HUES48 (cell line): Measurements from ENCODE around the gene ATF6B.

Experiments
- H3K27ac ChIP-seq: one replicate; pipeline ENCODE4 v1.7.0; 2013; ENCODE audit warnings: low read depth, low read length, inconsistent platforms
- H3K27me3 ChIP-seq: 2 replicates; pipeline ENCODE4 v1.6.1; 2013; ENCODE audit warnings: mild to moderate bottlenecking, low read length; ENCODE audit not compliant: control insufficient read depth, insufficient read depth
- H3K36me3 ChIP-seq: 2 replicates; pipeline ENCODE4 v1.6.1; 2013; ENCODE audit warnings: low read length; ENCODE audit not compliant: control insufficient read depth, insufficient read depth
- H3K4me1 ChIP-seq: 2 replicates; pipeline ENCODE4 v1.6.1; 2013; ENCODE audit warnings: mild to moderate bottlenecking, low read length; ENCODE audit not compliant: control insufficient read depth, insufficient read depth
- H3K4me3 ChIP-seq: 2 replicates; pipeline ENCODE4 v1.5.1; 2013; ENCODE audit warnings: mild to moderate bottlenecking, low read depth, low read length
- H3K9ac ChIP-seq: 2 replicates; pipeline ENCODE4 v1.6.1; 2013; ENCODE audit warnings: mild to moderate bottlenecking, low read depth, low read length, moderate library complexity
- H3K9me3 ChIP-seq: 2 replicates; pipeline ENCODE4 v1.6.1; 2013; ENCODE audit warnings: low read length; ENCODE audit not compliant: control insufficient read depth, insufficient read depth

The ATF6B gene

GRCh38 chr6:32127717-32128592 lies at the start of gene ATF6B:
TSS of gene ATF6B (minus strand) at chr6:32128246. CDS start at chr6:32128207, 39 bp downstream.
- no peaks in the 10 kb centered on the region for H3K9me3 ChIP-seq
- H3K27ac ChIP-seq, result peak within 1 kb of the TSS; percentile 98
- no peaks in the 10 kb centered on the region for H3K27me3 ChIP-seq
- H3K4me3 ChIP-seq, result peak within 1 kb of the TSS; percentile 98
- H3K4me1 ChIP-seq, result peaks cover 11% of the 10 kb centered on the region
- H3K9ac ChIP-seq, result peak within 1 kb of the TSS; percentile 90
- H3K36me3 ChIP-seq, result peaks cover 29% of the 10 kb centered on the region

DNA sequence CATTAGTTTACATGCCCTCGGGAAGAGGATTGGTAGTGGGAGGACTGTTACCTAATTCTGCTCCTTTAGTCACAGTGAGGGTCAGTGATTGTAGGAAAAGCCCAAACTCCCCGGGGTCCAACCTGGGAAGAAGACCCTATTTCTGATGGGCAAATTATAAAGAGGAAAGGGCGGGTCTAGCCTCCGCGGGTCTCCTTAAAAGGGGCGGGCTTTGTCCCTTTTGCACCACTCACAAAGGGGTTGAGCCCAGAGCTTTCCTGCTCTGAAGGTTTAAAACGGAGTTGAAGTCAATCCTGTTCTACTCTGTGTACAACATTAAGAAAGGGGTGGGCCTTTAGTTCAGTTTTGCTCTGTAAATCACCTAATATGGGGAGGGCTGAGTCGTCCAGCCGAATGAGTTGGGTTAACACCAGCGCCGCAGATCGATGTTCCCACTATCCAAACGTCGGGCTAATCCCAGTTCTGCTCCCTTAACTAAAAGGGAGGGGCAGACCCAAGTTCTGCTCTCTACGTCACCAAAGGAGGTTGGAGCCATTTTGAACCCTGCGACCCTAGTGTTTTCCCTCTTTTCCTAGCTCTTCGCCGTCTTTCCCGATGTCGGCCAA lies 49.2 kb upstream of the ATF6B start:
- H3K36me3 ChIP-seq, result peaks cover 33% of the 10 kb centered on the region
- peaks cover 23% of the 10 kb centered on the region for H3K4me1 ChIP-seq
- peak overlapping the region; percentile 99 for H3K27ac ChIP-seq
- no peaks in the 10 kb centered on the region for H3K27me3 ChIP-seq
- H3K9me3 ChIP-seq, result no peaks in the 10 kb centered on the region
- H3K9ac ChIP-seq, result peak overlapping the region; percentile 77
- H3K4me3 ChIP-seq, result peak overlapping the region; percentile 90

- peaks cover 31% of the 10 kb centered on the region for H3K36me3 ChIP-seq
- peak overlapping the region; percentile 77 for H3K9ac ChIP-seq
- peak overlapping the region; percentile 99 for H3K27ac ChIP-seq
- no peaks in the 10 kb centered on the region for H3K9me3 ChIP-seq
- peak overlapping the region; percentile 90 for H3K4me3 ChIP-seq
- H3K27me3 ChIP-seq, result no peaks in the 10 kb centered on the region
- peaks cover 23% of the 10 kb centered on the region for H3K4me1 ChIP-seq
Observed at GRCh38 chr6:32176476-32177182, 48.6 kb upstream of the ATF6B start.

GRCh38 chr6:32175711-32176475 lies 47.8 kb upstream of the ATF6B start, which contains the start of gene AGPAT1:
TSS of gene AGPAT1 (minus strand) at chr6:32176084. CDS start at chr6:32171496, 4,588 bp downstream.
- H3K9ac ChIP-seq, result peak within 1 kb of the TSS; percentile 77
- H3K9me3 ChIP-seq, result no peaks in the 10 kb centered on the region
- peak within 1 kb of the TSS; percentile 99 for H3K27ac ChIP-seq
- H3K27me3 ChIP-seq, result no peaks in the 10 kb centered on the region
- peaks cover 23% of the 10 kb centered on the region for H3K4me1 ChIP-seq
- H3K4me3 ChIP-seq, result peak within 1 kb of the TSS; percentile 90
- H3K36me3 ChIP-seq, result peaks cover 31% of the 10 kb centered on the region

DNA sequence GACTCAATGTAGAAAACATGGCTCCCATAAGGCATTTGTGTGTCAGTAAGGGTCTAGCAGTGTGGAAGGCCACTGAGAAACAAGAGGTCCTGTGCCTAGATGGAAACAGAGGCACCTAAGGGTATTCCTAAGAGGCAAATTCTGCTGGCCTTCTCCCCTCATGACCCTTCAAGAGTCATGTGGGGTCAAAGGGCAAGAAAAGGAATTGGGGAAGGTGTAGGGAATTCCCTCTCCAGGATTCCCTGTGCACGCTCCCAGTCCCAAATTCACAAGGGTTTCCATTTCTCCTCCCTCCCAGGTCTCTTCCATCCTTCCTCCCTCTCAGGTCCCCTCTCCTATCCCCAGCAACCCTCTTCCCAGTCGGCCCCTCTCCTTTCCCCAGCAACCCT lies 47.3 kb upstream of the ATF6B start:
- H3K9ac ChIP-seq, result peak overlapping the region; percentile 32; the same call in 1 of the 2 replicates
- peak overlapping the region; percentile 61 for H3K27ac ChIP-seq
- H3K36me3 ChIP-seq, result peaks cover 31% of the 10 kb centered on the region
- H3K4me1 ChIP-seq, result peaks cover 23% of the 10 kb centered on the region
- no peaks in the 10 kb centered on the region for H3K9me3 ChIP-seq
- no peaks in the 10 kb centered on the region for H3K27me3 ChIP-seq
- peak overlapping the region; percentile 90 for H3K4me3 ChIP-seq

GRCh38 chr6:32174416-32174815 lies 46.4 kb upstream of the ATF6B start:
- Histone ChIP-seq H3K9me3 (no peaks in the 10 kb centered on the region), H3K36me3 (peaks cover 34% of the 10 kb centered on the region), H3K27me3 (no peaks in the 10 kb centered on the region), H3K27ac (no peak overlapping the region), H3K9ac (no peak overlapping the region), H3K4me3 (peak overlapping the region; percentile 90), H3K4me1 (peaks cover 23% of the 10 kb centered on the region)

GRCh38 chr6:32173051-32173727 lies 45.1 kb upstream of the ATF6B start:
- Histone ChIP-seq H3K27me3 (no peaks in the 10 kb centered on the region), H3K4me1 (peaks cover 23% of the 10 kb centered on the region), H3K9ac (no peak overlapping the region), H3K4me3 (no peak overlapping the region), H3K36me3 (peaks cover 46% of the 10 kb centered on the region), H3K27ac (no peak overlapping the region), H3K9me3 (no peaks in the 10 kb centered on the region)

DNA sequence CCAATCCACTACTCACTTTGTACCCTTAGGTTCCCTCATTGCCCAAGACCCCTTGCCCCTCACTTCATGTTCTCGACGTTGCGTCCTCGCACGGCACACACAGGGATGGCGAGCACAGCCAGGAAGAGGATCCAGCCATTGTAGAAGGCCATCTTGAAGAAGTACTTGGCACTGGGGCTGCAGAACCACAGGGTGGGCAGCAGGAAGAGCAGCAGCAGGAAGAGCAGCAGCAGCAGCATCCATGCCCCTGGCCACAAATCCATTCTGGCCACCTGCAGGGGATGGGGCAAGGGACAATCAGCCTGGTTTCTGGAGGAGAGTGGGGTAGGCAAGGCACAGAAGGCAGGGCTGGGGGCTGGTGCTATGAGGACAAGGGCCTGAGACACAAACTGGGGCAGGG lies 43.2 kb upstream of the ATF6B start:
- Histone ChIP-seq H3K9ac (no peak overlapping the region), H3K4me3 (no peak overlapping the region), H3K27me3 (no peaks in the 10 kb centered on the region), H3K36me3 (peaks cover 54% of the 10 kb centered on the region), H3K4me1 (peaks cover 16% of the 10 kb centered on the region), H3K27ac (no peak overlapping the region), H3K9me3 (no peaks in the 10 kb centered on the region)

DNA sequence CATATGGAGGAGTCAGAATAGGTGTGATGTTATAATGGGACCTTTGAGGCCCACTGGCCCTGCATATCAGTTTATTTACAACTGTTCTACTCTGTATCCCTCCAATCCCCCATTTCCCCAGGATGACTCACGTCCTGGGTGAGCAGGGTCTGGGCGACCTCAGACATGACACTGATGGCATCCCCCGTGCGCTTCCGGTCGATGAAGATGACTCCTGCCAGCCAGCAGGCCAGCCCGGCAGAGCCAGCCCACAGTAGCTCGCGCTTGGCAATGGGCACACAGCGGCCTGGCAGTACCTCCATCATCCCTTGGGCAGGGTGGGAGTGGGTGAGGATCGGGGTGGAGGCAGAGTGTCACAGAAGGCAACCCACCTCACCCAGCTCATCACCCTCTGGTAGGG lies 42.2 kb upstream of the ATF6B start:
- Histone ChIP-seq H3K4me1 (peaks cover 14% of the 10 kb centered on the region), H3K27ac (no peak overlapping the region), H3K9me3 (no peaks in the 10 kb centered on the region), H3K27me3 (no peaks in the 10 kb centered on the region), H3K9ac (no peak overlapping the region), H3K36me3 (peaks cover 54% of the 10 kb centered on the region), H3K4me3 (no peak overlapping the region)
